GM12878 (cell line): ENCODE measurements around the gene SRP72. TPM values are rescaled to one million over a fixed set of nuclear protein-coding genes. Genes with fewer than 3 reads are reported as not detected.

ENCODE experiments used
- ATAC-seq: fragments of 200-7000 bp; cut with Tn5 transposase; 3 replicates; pipeline ENCODE4 v1.9.1; 2020; ENCODE audit warnings: mild to moderate bottlenecking, moderate library complexity
- BruUV-seq: library from RNA; stranded (reverse); fragments of 400-500 nt; replicated peaks from 2 replicates; lab custom pipeline; 2021; lab: Mats Ljungman, UMichigan
- CTCF ChIA-PET: fragments of 300-600 bp; sonication (Branson Sonifier 250); formaldehyde crosslinking; extraction: SDS; loops from one replicate; lab custom pipeline; 2021; ENCODE audit warnings: inconsistent platforms; lab: Yijun Ruan, JAX
- POLR2A ChIA-PET: fragments of 350-600 bp; formaldehyde crosslinking; extraction: SDS; loops from one replicate; lab custom pipeline; 2021; ENCODE audit warnings: inconsistent platforms; lab: Charles Lee
- RAD21 ChIA-PET: fragments of 300-600 bp; sonication (Branson Sonifier 250); formaldehyde crosslinking; loops from one replicate; lab custom pipeline; 2023; ENCODE audit warnings: antibody characterized with exemption; ENCODE audit not compliant: unreplicated experiment; lab: Charles Lee
- SMC1A ChIA-PET: fragments of 300-600 bp; sonication (Branson Sonifier 250); formaldehyde crosslinking; loops from one replicate; lab custom pipeline; 2023; ENCODE audit not compliant: unreplicated experiment, uncharacterized antibody; lab: Charles Lee
- DNase-seq: peaks from one replicate; pipeline ENCODE4 v3.0.0-alpha.2; 2011; ENCODE audit warnings: low read depth, low spot score
- FAIRE-seq: peaks from 3 replicates; lab custom pipeline; 2011; peaks lifted over from hg19 to GRCh38; lab: Jason Lieb, UNC
- H2AFZ ChIP-seq: 2 replicates; pipeline ENCODE4 v1.6.0; 2011; ENCODE audit warnings: low read depth, low read length, control low read depth; ENCODE audit not compliant: control insufficient read depth
- H3K27ac ChIP-seq: 2 replicates; pipeline ENCODE4 v1.5.1; 2011; ENCODE audit warnings: control low read depth; ENCODE audit not compliant: control insufficient read depth, insufficient read depth
- H3K27me3 ChIP-seq, 2 experiments: replicated peaks in 1 of 2; 2 replicates each; pipeline versions ENCODE4 v1.6.0 to v1.6.1; 2011; ENCODE audit warnings: low read length in 1 of 2; ENCODE audit not compliant: control insufficient read depth in 2 of 2, insufficient read depth in 2 of 2
- H3K36me3 ChIP-seq, 2 experiments: 2 replicates each; pipeline ENCODE4 v1.5.1; 2011; ENCODE audit warnings: low read length in 1 of 2; ENCODE audit not compliant: control insufficient read depth in 2 of 2, insufficient read depth in 2 of 2
- H3K4me1 ChIP-seq: 2 replicates; pipeline ENCODE4 v1.6.1; 2011; ENCODE audit warnings: mild to moderate bottlenecking, low read length, moderate library complexity, mixed read lengths; ENCODE audit not compliant: control insufficient read depth, insufficient read depth
- H3K4me2 ChIP-seq: 2 replicates; pipeline ENCODE4 v1.6.0; 2011; ENCODE audit warnings: control low read depth; ENCODE audit not compliant: control insufficient read depth, insufficient read depth
- H3K4me3 ChIP-seq: fragments of 200-600 bp; sonication (generic); 2 replicates; pipeline ENCODE4 v1.5.1; 2016
- H3K79me2 ChIP-seq: 2 replicates; pipeline ENCODE4 v1.6.0; 2011; ENCODE audit warnings: low read length; ENCODE audit not compliant: control insufficient read depth, insufficient read depth
- H3K9ac ChIP-seq: 2 replicates; pipeline ENCODE4 v1.8.0; 2011; ENCODE audit warnings: low read length, control low read depth, mixed read lengths; ENCODE audit not compliant: control insufficient read depth, insufficient read depth
- H3K9me3 ChIP-seq: replicated peaks from 3 replicates; pipeline ENCODE4 v1.5.1; 2011; ENCODE audit warnings: mild to moderate bottlenecking, low read length; ENCODE audit not compliant: control insufficient read depth, insufficient read depth
- H4K20me1 ChIP-seq: 2 replicates; pipeline ENCODE4 v1.6.0; 2011; ENCODE audit not compliant: control insufficient read depth, insufficient read depth
- EP300 ChIP-seq, 2 experiments: fragments of 150-350 bp in 1 of 2; IDR thresholded peaks; 2 replicates each; pipeline ENCODE4 v1.6.1; 2011 to 2012; ENCODE audit warnings: low read depth in 2 of 2, low read length in 2 of 2, borderline replicate concordance in 1 of 2, improper control_type of control experiment in 1 of 2, inconsistent platforms in 1 of 2; ENCODE audit not compliant: control insufficient read depth in 1 of 2
- POU2F2 ChIP-seq: IDR thresholded peaks from 3 replicates; pipeline ENCODE4 v1.6.1; 2011; ENCODE audit warnings: low read depth, mild to moderate bottlenecking, low read length, borderline replicate concordance
- RAD21 ChIP-seq: IDR thresholded peaks from 2 replicates; pipeline ENCODE4 v1.6.1; 2011; ENCODE audit warnings: mild to moderate bottlenecking, low read depth, low read length, moderate library complexity; ENCODE audit not compliant: insufficient read depth
- SIN3A ChIP-seq: IDR thresholded peaks from 2 replicates; pipeline ENCODE4 v1.6.1; 2012; ENCODE audit warnings: low read depth, low read length, improper control_type of control experiment
- WGBS: methylation state at CpG from one replicate; pipeline ENCODE4 v1.1.6; 2016; ENCODE audit warnings: low lambda C conversion rate; ENCODE audit not compliant: insufficient replicate concordance, insufficient coverage; ENCODE audit errors: missing lambda C conversion rate; 5-methylcytosine and 5-hydroxymethylcytosine counted together
- in situ Hi-C: fragments of 300-500 bp; cut with MboI; formaldehyde crosslinking; loops from 9 replicates; pipeline ENCODE4 v1.14.3; 2018; ENCODE audit warnings: mixed read lengths
- intact Hi-C: fragments of 100-400 bp; cut with micrococcal nuclease; formaldehyde crosslinking; loops from one replicate; pipeline ENCODE4 v1.14.2; 2022; ENCODE audit not compliant: unreplicated experiment
- polyA plus RNA-seq, 11 experiments: library from polyadenylated mRNA; depleted of rRNA in 4 of 11; unstranded in 6 of 11; stranded (reverse) in 5 of 11; fragments of >200 nt; fragmentation: Nextera tagmentation in 4 of 11; fragmentation: Illumina TruSeq in 1 of 11; extraction: Ambion mirVana in 4 of 11; extraction: Trizol in 1 of 11; gene quantifications; 1 replicate in 1 of 11; 2 replicates in 10 of 11; pipeline versions ENCODE4 v1.2.1 to v1.2.3, GENCODE V29; 2011 to 2016; ENCODE audit warnings: inconsistent platforms in 2 of 11, missing spikeins in 2 of 11, low read depth in 1 of 11
- total RNA-seq, 4 experiments: library from RNA; depleted of rRNA in 3 of 4; stranded (reverse); fragments of >200 nt in 3 of 4; fragmentation: Illumina TruSeq in 1 of 4; extraction: Trizol in 1 of 4; gene quantifications; 2 replicates each; pipeline versions ENCODE4 v1.2.1 to v1.2.3, GENCODE V29; 2013 to 2021

Gene SRP72
- total and polyA plus RNA-seq, 10 of the 15 experiments (the other 5 are each of a cell fraction or from before 2014, with no cell fraction given): 61.6 to 186 (median 133) TPM

DNA sequence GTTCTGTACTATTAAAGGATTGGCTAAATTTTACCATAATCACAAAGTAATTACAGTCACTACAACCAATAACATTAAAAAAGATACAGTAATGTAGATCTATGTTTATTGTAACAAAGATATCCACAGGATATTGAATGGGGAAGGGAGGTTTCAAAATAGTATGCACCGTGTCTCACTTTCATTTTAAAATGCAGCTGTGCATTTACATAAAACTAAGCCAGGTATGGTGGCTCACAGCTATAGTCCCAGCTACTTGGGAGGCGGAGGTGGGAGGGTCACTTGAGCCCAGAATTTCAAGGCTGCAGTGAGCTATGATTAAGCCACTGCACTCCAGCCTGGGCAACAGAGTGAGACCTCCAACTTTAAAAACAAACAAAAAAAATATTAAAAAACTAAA, 8.5 kb downstream of the SRP72 start:
- CTCF ChIA-PET: interaction anchor here (1.6 kb wide), 1 partner anchor 11 kb away, joined by 4 read pairs; no protein-coding TSS in a partner anchor
- Histone ChIP-seq H4K20me1 (no peaks in the 10 kb centered on the region), H3K9ac (no peak overlapping the region), H3K27me3 (no peaks in the 10 kb centered on the region), H3K36me3 (peaks cover 2 to 35% of the 10 kb centered on the region in 2 experiments), H3K79me2 (peaks cover 2% of the 10 kb centered on the region), H3K4me1 (0 out of 2 replicates have a peak, but pooled peaks cover 5% of the 10 kb centered on the region), H3K4me3 (no peak overlapping the region), H3K4me2 (peak overlapping the region; percentile 64; the same call in 1 of the 2 replicates), H3K27ac (peak overlapping the region; percentile 48; the same call in 1 of the 2 replicates), H2AFZ (no peak overlapping the region; the same call in 1 of the 2 replicates), H3K9me3 (no peaks in the 10 kb centered on the region)
- FAIRE-seq (peak; percentile 13), ATAC-seq (peak; percentile 73), DNase-seq (no peak)
- SMC1A ChIA-PET: no interaction called here
- WGBS: 50% methylated on average over 2 of the region's 2 CpGs
- in situ Hi-C loops (no loop called here), intact Hi-C loops (no loop called here)
- RAD21 ChIA-PET: no interaction called here
- POLR2A ChIA-PET: no interaction called here
- BruUV-seq: no TSS peak
- TF ChIP-seq EP300 (IDR thresholded peaks at IDR 0.05; ENCODE audit: borderline replicate concordance in 1 of 2, control insufficient read depth in 1 of 2, low read depth in 2 of 2, low read length in 2 of 2) (no peak), POU2F2 (peak; percentile 75; the same call in 2 of the 3 replicates), RAD21 (no peak)
- TF ChIP-seq, all 136 proteins: peak for 1

DNA sequence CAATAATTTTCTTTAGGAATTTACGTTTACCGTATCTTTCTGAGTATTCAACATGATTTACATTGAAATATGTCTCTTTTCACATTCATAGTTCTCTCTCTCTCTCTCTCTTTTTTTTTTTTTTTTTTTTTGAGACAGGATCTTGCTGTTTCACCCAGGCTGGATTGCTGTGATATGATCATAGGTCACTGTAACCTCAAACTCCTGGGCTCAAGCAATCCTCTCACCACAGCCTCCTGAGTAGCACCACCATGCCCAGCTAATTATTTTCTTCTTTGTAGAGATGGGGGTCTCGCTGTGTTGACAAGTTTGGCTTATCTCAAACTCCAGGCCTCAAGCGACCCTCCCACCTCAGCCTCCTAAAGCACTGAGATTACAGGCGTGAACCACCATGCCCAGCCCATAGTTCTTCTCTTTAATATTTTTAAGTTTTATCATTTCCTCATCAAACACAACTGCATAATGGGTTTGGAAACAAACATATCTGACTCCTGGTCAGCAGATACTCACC, 9.8 kb downstream of the SRP72 start:
- no peak for TF ChIP-seq SIN3A
- Histone ChIP-seq H4K20me1 (no peaks in the 10 kb centered on the region), H3K79me2 (no peaks in the 10 kb centered on the region), H3K9me3 (no peaks in the 10 kb centered on the region), H3K4me3 (no peak overlapping the region), H3K4me2 (no peak overlapping the region), H3K9ac (no peak overlapping the region), H3K27ac (no peak overlapping the region), H2AFZ (no peak overlapping the region), H3K36me3 (peaks cover 2 to 27% of the 10 kb centered on the region in 2 experiments), H3K4me1 (0 out of 2 replicates have a peak, but pooled peaks cover 5% of the 10 kb centered on the region), H3K27me3 (no peaks in the 10 kb centered on the region)
- intact Hi-C loops: no loop called here
- ChIA-PET POLR2A (no interaction called here), CTCF (no interaction called here), RAD21 (no interaction called here), SMC1A (no interaction called here)
- ATAC-seq (no peak), FAIRE-seq (no peak), DNase-seq (no peak)
- in situ Hi-C loops: no loop called here
- BruUV-seq: no TSS peak
- 92% methylated on average over 5 of the region's 5 CpGs for WGBS
